Loucy (cell line): ENCODE results near the gene MISP.

ENCODE experiments used
- CTCF ChIP-seq: fragments of 200-600 bp; sonication (generic); conservative IDR thresholded peaks from 2 replicates; pipeline ENCODE4 v1.5.1; 2014; ENCODE audit warnings: mild to moderate bottlenecking, antibody characterized with exemption, low read length
- EZH2phosphoT487 ChIP-seq: fragments of 200-600 bp; IDR thresholded peaks from 2 replicates; pipeline ENCODE4 v1.6.1; 2018; ENCODE audit warnings: antibody characterized with exemption, mild to moderate bottlenecking, moderate library complexity, borderline replicate concordance

- TF ChIP-seq CTCF = no peak
- TF ChIP-seq EZH2phosphoT487 = no peak
Observed at GRCh38 chr19:720345-721160, 30.4 kb upstream of the MISP start.
